PFSK-1 (cell line): ENCODE results near the gene GATA1.

Source experiments
- REST ChIP-seq, 2 experiments: IDR thresholded peaks; 2 replicates each; pipeline versions ENCODE4 v1.6.1 to v1.8.0; 2011 to 2012; ENCODE audit warnings: low read depth in 2 of 2, low read length in 2 of 2, control low read depth in 1 of 2, inconsistent platforms in 1 of 2, mild to moderate bottlenecking in 1 of 2, moderate library complexity in 1 of 2; ENCODE audit not compliant: insufficient read depth in 1 of 2
- SIN3A ChIP-seq: IDR thresholded peaks from 2 replicates; pipeline ENCODE4 v1.6.1; 2012; ENCODE audit warnings: mild to moderate bottlenecking, low read length, moderate library complexity, borderline replicate concordance; ENCODE audit not compliant: insufficient read depth

GRCh38 chrX:48816014-48816810 lies 29.8 kb downstream of the GATA1 start:
- no peak for TF ChIP-seq REST (IDR thresholded peaks at IDR 0.05; ENCODE audit: insufficient read depth in 1 of 2, low read depth in 2 of 2, low read length in 2 of 2)
- TF ChIP-seq SIN3A, result no peak
